Measurements from ENCODE around the gene MTERF4. TPM values are rescaled to one million over a fixed set of nuclear protein-coding genes. Genes with fewer than 3 reads are reported as not detected.

Gene MTERF4
- total and polyA plus RNA-seq, 2 of the 13 experiments (the other 11 are each of a cell fraction or from before 2014, with no cell fraction given) = 50.5 to 59.8 TPM

DNA sequence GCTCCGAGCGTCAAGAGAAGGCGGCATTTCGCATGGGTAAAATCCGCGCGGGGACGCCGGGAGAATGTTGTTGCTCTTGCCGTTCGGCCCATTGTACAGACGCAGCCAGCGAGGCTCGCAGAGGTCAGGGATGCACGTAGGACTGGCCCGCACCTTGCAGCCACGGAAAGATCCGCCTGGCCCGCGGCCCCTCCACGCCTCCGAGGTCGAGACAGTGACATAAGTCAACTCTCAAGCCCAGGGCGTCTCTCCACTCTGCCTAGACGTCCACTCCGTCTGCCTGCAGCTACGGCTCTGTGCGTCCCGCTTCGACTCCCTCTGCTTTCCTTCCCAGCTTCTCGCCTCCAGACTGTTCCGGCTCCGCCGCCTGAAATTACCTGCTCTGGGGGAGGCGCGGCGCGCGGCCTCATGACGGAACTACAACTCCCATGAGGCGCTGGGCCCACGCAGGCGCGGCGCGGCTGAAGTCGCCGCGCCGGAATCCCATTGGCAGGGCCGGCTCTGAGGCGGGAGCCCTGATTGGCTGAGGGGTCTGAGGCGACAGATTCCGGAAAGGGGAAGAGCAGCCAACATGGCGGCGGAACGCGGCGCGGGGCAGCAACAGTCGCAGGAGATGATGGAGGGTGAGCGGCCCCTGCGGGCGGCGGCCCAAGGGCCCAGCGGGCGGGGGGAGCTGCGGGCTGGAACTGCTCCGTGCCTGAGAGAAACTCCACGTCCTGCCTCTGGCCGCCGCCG, 48.0 kb upstream of the MTERF4 start, which contains the start of gene PPP1R7 (continued):
- TF ChIP-seq, protein P1, sequence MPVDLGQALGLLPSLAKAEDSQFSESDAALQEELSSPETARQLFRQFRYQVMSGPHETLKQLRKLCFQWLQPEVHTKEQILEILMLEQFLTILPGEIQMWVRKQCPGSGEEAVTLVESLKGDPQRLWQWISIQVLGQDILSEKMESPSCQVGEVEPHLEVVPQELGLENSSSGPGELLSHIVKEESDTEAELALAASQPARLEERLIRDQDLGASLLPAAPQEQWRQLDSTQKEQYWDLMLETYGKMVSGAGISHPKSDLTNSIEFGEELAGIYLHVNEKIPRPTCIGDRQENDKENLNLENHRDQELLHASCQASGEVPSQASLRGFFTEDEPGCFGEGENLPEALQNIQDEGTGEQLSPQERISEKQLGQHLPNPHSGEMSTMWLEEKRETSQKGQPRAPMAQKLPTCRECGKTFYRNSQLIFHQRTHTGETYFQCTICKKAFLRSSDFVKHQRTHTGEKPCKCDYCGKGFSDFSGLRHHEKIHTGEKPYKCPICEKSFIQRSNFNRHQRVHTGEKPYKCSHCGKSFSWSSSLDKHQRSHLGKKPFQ (CRISPR knock-in tag; IDR thresholded peaks at IDR 0.05; ENCODE audit: insufficient replicate concordance) = peak; percentile 13
- TF ChIP-seq, protein P2, sequence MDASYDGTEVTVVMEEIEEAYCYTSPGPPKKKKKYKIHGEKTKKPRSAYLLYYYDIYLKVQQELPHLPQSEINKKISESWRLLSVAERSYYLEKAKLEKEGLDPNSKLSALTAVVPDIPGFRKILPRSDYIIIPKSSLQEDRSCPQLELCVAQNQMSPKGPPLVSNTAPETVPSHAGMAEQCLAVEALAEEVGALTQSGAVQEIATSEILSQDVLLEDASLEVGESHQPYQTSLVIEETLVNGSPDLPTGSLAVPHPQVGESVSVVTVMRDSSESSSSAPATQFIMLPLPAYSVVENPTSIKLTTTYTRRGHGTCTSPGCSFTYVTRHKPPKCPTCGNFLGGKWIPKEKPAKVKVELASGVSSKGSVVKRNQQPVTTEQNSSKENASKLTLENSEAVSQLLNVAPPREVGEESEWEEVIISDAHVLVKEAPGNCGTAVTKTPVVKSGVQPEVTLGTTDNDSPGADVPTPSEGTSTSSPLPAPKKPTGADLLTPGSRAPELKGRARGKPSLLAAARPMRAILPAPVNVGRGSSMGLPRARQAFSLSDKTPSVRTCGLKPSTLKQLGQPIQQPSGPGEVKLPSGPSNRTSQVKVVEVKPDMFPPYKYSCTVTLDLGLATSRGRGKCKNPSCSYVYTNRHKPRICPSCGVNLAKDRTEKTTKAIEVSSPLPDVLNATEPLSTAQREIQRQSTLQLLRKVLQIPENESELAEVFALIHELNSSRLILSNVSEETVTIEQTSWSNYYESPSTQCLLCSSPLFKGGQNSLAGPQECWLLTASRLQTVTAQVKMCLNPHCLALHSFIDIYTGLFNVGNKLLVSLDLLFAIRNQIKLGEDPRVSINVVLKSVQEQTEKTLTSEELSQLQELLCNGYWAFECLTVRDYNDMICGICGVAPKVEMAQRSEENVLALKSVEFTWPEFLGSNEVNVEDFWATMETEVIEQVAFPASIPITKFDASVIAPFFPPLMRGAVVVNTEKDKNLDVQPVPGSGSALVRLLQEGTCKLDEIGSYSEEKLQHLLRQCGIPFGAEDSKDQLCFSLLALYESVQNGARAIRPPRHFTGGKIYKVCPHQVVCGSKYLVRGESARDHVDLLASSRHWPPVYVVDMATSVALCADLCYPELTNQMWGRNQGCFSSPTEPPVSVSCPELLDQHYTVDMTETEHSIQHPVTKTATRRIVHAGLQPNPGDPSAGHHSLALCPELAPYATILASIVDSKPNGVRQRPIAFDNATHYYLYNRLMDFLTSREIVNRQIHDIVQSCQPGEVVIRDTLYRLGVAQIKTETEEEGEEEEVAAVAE (CRISPR knock-in tag; IDR thresholded peaks at IDR 0.05; ENCODE audit: borderline replicate concordance) = peak; percentile 93
- TF ChIP-seq, protein P3, sequence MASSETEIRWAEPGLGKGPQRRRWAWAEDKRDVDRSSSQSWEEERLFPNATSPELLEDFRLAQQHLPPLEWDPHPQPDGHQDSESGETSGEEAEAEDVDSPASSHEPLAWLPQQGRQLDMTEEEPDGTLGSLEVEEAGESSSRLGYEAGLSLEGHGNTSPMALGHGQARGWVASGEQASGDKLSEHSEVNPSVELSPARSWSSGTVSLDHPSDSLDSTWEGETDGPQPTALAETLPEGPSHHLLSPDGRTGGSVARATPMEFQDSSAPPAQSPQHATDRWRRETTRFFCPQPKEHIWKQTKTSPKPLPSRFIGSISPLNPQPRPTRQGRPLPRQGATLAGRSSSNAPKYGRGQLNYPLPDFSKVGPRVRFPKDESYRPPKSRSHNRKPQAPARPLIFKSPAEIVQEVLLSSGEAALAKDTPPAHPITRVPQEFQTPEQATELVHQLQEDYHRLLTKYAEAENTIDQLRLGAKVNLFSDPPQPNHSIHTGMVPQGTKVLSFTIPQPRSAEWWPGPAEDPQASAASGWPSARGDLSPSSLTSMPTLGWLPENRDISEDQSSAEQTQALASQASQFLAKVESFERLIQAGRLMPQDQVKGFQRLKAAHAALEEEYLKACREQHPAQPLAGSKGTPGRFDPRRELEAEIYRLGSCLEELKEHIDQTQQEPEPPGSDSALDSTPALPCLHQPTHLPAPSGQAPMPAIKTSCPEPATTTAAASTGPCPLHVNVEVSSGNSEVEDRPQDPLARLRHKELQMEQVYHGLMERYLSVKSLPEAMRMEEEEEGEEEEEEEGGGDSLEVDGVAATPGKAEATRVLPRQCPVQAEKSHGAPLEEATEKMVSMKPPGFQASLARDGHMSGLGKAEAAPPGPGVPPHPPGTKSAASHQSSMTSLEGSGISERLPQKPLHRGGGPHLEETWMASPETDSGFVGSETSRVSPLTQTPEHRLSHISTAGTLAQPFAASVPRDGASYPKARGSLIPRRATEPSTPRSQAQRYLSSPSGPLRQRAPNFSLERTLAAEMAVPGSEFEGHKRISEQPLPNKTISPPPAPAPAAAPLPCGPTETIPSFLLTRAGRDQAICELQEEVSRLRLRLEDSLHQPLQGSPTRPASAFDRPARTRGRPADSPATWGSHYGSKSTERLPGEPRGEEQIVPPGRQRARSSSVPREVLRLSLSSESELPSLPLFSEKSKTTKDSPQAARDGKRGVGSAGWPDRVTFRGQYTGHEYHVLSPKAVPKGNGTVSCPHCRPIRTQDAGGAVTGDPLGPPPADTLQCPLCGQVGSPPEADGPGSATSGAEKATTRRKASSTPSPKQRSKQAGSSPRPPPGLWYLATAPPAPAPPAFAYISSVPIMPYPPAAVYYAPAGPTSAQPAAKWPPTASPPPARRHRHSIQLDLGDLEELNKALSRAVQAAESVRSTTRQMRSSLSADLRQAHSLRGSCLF (CRISPR knock-in tag; IDR thresholded peaks at IDR 0.05; ENCODE audit: borderline replicate concordance) = no peak
- TF ChIP-seq, protein P4, sequence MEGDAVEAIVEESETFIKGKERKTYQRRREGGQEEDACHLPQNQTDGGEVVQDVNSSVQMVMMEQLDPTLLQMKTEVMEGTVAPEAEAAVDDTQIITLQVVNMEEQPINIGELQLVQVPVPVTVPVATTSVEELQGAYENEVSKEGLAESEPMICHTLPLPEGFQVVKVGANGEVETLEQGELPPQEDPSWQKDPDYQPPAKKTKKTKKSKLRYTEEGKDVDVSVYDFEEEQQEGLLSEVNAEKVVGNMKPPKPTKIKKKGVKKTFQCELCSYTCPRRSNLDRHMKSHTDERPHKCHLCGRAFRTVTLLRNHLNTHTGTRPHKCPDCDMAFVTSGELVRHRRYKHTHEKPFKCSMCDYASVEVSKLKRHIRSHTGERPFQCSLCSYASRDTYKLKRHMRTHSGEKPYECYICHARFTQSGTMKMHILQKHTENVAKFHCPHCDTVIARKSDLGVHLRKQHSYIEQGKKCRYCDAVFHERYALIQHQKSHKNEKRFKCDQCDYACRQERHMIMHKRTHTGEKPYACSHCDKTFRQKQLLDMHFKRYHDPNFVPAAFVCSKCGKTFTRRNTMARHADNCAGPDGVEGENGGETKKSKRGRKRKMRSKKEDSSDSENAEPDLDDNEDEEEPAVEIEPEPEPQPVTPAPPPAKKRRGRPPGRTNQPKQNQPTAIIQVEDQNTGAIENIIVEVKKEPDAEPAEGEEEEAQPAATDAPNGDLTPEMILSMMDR (CRISPR knock-in tag; IDR thresholded peaks at IDR 0.05) = peak; percentile 70
- TF ChIP-seq REL (CRISPR knock-in tag; conservative IDR thresholded peaks at IDR 0.05) (no peak), ZNF235 (CRISPR knock-in tag; IDR thresholded peaks at IDR 0.05; ENCODE audit: borderline replicate concordance) (peak; percentile 67; the same call in 1 of the 2 replicates)
- TF ChIP-seq, protein P5, sequence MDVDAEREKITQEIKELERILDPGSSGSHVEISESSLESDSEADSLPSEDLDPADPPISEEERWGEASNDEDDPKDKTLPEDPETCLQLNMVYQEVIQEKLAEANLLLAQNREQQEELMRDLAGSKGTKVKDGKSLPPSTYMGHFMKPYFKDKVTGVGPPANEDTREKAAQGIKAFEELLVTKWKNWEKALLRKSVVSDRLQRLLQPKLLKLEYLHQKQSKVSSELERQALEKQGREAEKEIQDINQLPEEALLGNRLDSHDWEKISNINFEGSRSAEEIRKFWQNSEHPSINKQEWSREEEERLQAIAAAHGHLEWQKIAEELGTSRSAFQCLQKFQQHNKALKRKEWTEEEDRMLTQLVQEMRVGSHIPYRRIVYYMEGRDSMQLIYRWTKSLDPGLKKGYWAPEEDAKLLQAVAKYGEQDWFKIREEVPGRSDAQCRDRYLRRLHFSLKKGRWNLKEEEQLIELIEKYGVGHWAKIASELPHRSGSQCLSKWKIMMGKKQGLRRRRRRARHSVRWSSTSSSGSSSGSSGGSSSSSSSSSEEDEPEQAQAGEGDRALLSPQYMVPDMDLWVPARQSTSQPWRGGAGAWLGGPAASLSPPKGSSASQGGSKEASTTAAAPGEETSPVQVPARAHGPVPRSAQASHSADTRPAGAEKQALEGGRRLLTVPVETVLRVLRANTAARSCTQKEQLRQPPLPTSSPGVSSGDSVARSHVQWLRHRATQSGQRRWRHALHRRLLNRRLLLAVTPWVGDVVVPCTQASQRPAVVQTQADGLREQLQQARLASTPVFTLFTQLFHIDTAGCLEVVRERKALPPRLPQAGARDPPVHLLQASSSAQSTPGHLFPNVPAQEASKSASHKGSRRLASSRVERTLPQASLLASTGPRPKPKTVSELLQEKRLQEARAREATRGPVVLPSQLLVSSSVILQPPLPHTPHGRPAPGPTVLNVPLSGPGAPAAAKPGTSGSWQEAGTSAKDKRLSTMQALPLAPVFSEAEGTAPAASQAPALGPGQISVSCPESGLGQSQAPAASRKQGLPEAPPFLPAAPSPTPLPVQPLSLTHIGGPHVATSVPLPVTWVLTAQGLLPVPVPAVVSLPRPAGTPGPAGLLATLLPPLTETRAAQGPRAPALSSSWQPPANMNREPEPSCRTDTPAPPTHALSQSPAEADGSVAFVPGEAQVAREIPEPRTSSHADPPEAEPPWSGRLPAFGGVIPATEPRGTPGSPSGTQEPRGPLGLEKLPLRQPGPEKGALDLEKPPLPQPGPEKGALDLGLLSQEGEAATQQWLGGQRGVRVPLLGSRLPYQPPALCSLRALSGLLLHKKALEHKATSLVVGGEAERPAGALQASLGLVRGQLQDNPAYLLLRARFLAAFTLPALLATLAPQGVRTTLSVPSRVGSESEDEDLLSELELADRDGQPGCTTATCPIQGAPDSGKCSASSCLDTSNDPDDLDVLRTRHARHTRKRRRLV (CRISPR knock-in tag; IDR thresholded peaks at IDR 0.05) = 0 out of 2 replicates have a peak, but pooled peaks have one; percentile 10
